ENCODE data around the gene INPP4A. TPM values are rescaled to one million over a fixed set of nuclear protein-coding genes. Genes with fewer than 3 reads are reported as not detected.

INPP4A gene
- total RNA-seq, 2 donors from 2014 or later, result 12.7 to 18.2 TPM

- TF ChIP-seq, protein P1, sequence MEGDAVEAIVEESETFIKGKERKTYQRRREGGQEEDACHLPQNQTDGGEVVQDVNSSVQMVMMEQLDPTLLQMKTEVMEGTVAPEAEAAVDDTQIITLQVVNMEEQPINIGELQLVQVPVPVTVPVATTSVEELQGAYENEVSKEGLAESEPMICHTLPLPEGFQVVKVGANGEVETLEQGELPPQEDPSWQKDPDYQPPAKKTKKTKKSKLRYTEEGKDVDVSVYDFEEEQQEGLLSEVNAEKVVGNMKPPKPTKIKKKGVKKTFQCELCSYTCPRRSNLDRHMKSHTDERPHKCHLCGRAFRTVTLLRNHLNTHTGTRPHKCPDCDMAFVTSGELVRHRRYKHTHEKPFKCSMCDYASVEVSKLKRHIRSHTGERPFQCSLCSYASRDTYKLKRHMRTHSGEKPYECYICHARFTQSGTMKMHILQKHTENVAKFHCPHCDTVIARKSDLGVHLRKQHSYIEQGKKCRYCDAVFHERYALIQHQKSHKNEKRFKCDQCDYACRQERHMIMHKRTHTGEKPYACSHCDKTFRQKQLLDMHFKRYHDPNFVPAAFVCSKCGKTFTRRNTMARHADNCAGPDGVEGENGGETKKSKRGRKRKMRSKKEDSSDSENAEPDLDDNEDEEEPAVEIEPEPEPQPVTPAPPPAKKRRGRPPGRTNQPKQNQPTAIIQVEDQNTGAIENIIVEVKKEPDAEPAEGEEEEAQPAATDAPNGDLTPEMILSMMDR (IDR thresholded peaks at IDR 0.05), result no peak
- Histone ChIP-seq H3K4me3 (no peak overlapping the region), H3K27ac (no peak overlapping the region), H3K36me3 (no peaks in the 10 kb centered on the region), H3K4me1 (peaks cover 0 to 47% of the 10 kb centered on the region in 2 donors), H3K9me3 (no peaks in the 10 kb centered on the region), H3K27me3 (no peaks in the 10 kb centered on the region)
- DNase-seq (ENCODE audit: low spot score), result no peak
Observed at GRCh38 chr2:98486374-98486981, 41.8 kb downstream of the INPP4A start.

DNA sequence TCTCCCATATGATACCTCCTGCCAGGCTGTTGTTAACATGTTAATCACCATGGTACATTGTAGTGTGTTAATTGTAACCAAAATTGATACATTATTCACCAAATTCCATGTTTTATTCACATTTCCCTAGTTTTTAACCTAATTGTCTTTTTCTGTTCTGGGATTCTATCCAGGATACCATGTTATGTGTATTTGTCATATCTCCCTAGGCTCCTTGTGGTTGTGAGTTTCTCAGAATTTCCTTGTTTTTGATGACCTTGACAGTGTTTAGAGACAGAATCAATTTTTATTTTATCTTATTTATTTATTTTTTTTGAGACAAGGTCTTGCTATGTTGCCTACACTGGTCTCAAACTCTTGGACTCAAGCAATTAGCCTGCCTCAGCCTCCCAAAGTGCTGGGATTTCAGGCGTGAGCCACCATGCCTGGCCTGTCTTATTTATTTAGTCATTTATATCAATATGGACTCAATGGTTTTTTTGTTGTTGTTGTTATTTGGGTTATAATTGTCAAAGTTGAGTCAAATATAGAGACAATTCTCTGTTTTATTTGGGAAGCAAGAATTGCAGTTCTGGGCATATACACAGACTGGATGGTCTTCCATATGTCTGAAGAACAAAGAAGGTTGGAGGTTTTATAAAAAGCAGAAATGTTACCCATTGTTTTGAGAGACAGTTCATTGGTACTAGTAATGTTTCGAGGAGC lies 42.6 kb downstream of the INPP4A start:
- Histone ChIP-seq H3K4me3 (no peak overlapping the region), H3K4me1 (peaks cover 0 to 51% of the 10 kb centered on the region in 2 donors), H3K27ac (no peak overlapping the region), H3K9me3 (no peaks in the 10 kb centered on the region), H3K36me3 (no peaks in the 10 kb centered on the region), H3K27me3 (no peaks in the 10 kb centered on the region)
- TF ChIP-seq, protein P1 (IDR thresholded peaks at IDR 0.05), result no peak
- DNase-seq (ENCODE audit: low spot score), result no peak

- peaks cover 0 to 52% of the 10 kb centered on the region in 2 donors for H3K4me1 ChIP-seq
- no peak overlapping the region for H3K27ac ChIP-seq
- TF ChIP-seq, protein P1 (IDR thresholded peaks at IDR 0.05), result peak; percentile 29 to 58
- no peak for DNase-seq (ENCODE audit: low spot score)
- H3K27me3 ChIP-seq, result no peaks in the 10 kb centered on the region
- no peak overlapping the region for H3K4me3 ChIP-seq
- no peaks in the 10 kb centered on the region for H3K36me3 ChIP-seq
- H3K9me3 ChIP-seq, result no peaks in the 10 kb centered on the region
Observed at GRCh38 chr2:98487806-98488189, 43.1 kb downstream of the INPP4A start.

- Histone ChIP-seq H3K9me3 (no peaks in the 10 kb centered on the region), H3K4me3 (no peak overlapping the region), H3K36me3 (no peaks in the 10 kb centered on the region), H3K4me1 (peaks cover 0 to 57% of the 10 kb centered on the region in 2 donors), H3K27me3 (no peaks in the 10 kb centered on the region), H3K27ac (no peak overlapping the region)
- TF ChIP-seq, protein P1 (IDR thresholded peaks at IDR 0.05), result peak in 1 of 2 donors; percentile 6
- no peak for DNase-seq (ENCODE audit: low spot score)
Observed at GRCh38 chr2:98488252-98488651, 43.6 kb downstream of the INPP4A start.

DNA sequence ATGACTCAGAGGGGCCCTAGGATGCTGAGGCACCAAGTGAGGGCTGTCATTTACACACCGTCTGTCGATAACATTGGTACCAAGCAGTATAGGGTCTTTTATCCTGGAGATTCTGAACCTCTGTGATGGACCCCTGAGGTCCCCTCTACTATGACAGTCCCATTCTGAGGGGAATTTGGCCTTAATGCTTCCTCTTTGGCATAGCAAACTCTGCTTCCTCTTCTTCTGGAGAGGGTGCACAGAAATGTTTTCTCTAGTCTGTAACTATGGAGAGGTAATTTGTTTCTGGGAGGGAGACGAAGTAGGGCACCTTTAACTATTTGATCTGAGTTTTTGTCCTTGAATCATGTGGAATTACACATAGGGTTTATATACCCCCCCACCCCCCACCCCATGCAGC lies 44.8 kb downstream of the INPP4A start:
- DNase-seq (ENCODE audit: low spot score), result no peak
- Histone ChIP-seq H3K36me3 (no peaks in the 10 kb centered on the region), H3K4me3 (no peak overlapping the region), H3K4me1 (peaks cover 0 to 61% of the 10 kb centered on the region in 2 donors), H3K27me3 (no peaks in the 10 kb centered on the region), H3K9me3 (no peaks in the 10 kb centered on the region), H3K27ac (no peak overlapping the region)
- TF ChIP-seq, protein P1 (IDR thresholded peaks at IDR 0.05), result no peak

Measured in right atrium auricular region (tissue), 2 donors.